MM.1S (cell line): Measurements from ENCODE around the gene CSRP2.

Experiments used
- DNase-seq: peaks from one replicate; pipeline ENCODE4 v3.0.0-alpha.2; 2015
- H2AFZ ChIP-seq: fragments of 300-600 bp; sonication (generic); 2 replicates; pipeline ENCODE4 v1.6.0; 2016; ENCODE audit warnings: antibody characterized with exemption, low read length
- H3F3A ChIP-seq: fragments of 300-600 bp; sonication (generic); 2 replicates; pipeline ENCODE4 v1.6.1; 2016; ENCODE audit warnings: mild to moderate bottlenecking, antibody characterized with exemption, low read length, moderate library complexity, mixed read lengths; ENCODE audit not compliant: insufficient read depth
- H3K27ac ChIP-seq: fragments of 300-600 bp; sonication (generic); 2 replicates; pipeline ENCODE4 v1.5.1; 2016; ENCODE audit warnings: mild to moderate bottlenecking, low read length
- H3K27me3 ChIP-seq: fragments of 300-600 bp; sonication (generic); replicated peaks from 2 replicates; pipeline ENCODE4 v1.6.0; 2016; ENCODE audit warnings: low read length; ENCODE audit not compliant: insufficient read depth
- H3K36me3 ChIP-seq: fragments of 300-600 bp; sonication (generic); replicated peaks from 2 replicates; pipeline ENCODE4 v1.6.1; 2016; ENCODE audit warnings: mild to moderate bottlenecking, low read length, mixed read lengths; ENCODE audit not compliant: insufficient read depth
- H3K4me1 ChIP-seq: fragments of 300-600 bp; sonication (generic); 2 replicates; pipeline ENCODE4 v1.6.1; 2016; ENCODE audit warnings: low read length, mixed read lengths
- H3K4me2 ChIP-seq: fragments of 300-600 bp; sonication (generic); 2 replicates; pipeline ENCODE4 v1.6.0; 2016; ENCODE audit warnings: low read depth, low read length
- H3K4me3 ChIP-seq: fragments of 300-600 bp; sonication (generic); 2 replicates; pipeline ENCODE4 v1.5.1; 2016; ENCODE audit warnings: low read length, mixed read lengths
- H3K79me2 ChIP-seq: fragments of 300-600 bp; sonication (generic); 2 replicates; pipeline ENCODE4 v1.6.1; 2016; ENCODE audit warnings: mixed run types, low read length, mixed read lengths
- H3K9ac ChIP-seq: fragments of 300-600 bp; sonication (generic); 2 replicates; pipeline ENCODE4 v1.6.1; 2016; ENCODE audit warnings: low read length, mixed read lengths
- H3K9me2 ChIP-seq: fragments of 300-600 bp; sonication (generic); replicated peaks from 2 replicates; pipeline ENCODE4 v1.6.1; 2016; ENCODE audit warnings: mild to moderate bottlenecking, low read length, mixed read lengths; ENCODE audit not compliant: insufficient read depth
- H3K9me3 ChIP-seq: fragments of 300-600 bp; sonication (generic); replicated peaks from 2 replicates; pipeline ENCODE4 v1.6.1; 2016; ENCODE audit warnings: mild to moderate bottlenecking, low read length, mixed read lengths; ENCODE audit not compliant: insufficient read depth
- H4K20me1 ChIP-seq: fragments of 300-600 bp; sonication (generic); 2 replicates; pipeline ENCODE4 v1.6.1; 2016; ENCODE audit warnings: mild to moderate bottlenecking, low read length, moderate library complexity, mixed read lengths; ENCODE audit not compliant: insufficient read depth
- EZH2 ChIP-seq: fragments of 300-600 bp; sonication (generic); optimal IDR thresholded peaks from 2 replicates; pipeline ENCODE3; 2017; ENCODE audit warnings: low read depth, mild to moderate bottlenecking, antibody characterized with exemption, low read length, mixed read lengths
- EZH2phosphoT487 ChIP-seq: fragments of 300-600 bp; sonication (generic); IDR thresholded peaks from 2 replicates; pipeline ENCODE4 v1.6.1; 2018; ENCODE audit warnings: antibody characterized with exemption, low read length
- TF ChIP-seq, protein P1 (sequence below): fragments of 300-600 bp; sonication (generic); IDR thresholded peaks from 2 replicates; pipeline ENCODE4 v1.5.1; 2016; ENCODE audit warnings: antibody characterized with exemption, low read length, mixed read lengths

CSRP2 gene

GRCh38 chr12:76880519-76881023 is 1.8 kb upstream of the CSRP2 start:
- Histone ChIP-seq H3K4me3 (no peak overlapping the region), H3K36me3 (no peaks in the 10 kb centered on the region), H3F3A (peaks cover 11% of the 10 kb centered on the region; the same call in 1 of the 2 replicates), H3K9me3 (no peaks in the 10 kb centered on the region), H3K79me2 (no peaks in the 10 kb centered on the region), H3K27ac (no peak overlapping the region), H3K27me3 (no peaks in the 10 kb centered on the region), H3K9ac (no peak overlapping the region), H3K4me1 (no peaks in the 10 kb centered on the region), H3K4me2 (no peak overlapping the region), H3K9me2 (no peaks in the 10 kb centered on the region), H2AFZ (no peak overlapping the region), H4K20me1 (no peaks in the 10 kb centered on the region)
- DNase-seq, result no peak
- TF ChIP-seq EZH2phosphoT487 (no peak), EZH2 (no peak)
- TF ChIP-seq, protein P1, sequence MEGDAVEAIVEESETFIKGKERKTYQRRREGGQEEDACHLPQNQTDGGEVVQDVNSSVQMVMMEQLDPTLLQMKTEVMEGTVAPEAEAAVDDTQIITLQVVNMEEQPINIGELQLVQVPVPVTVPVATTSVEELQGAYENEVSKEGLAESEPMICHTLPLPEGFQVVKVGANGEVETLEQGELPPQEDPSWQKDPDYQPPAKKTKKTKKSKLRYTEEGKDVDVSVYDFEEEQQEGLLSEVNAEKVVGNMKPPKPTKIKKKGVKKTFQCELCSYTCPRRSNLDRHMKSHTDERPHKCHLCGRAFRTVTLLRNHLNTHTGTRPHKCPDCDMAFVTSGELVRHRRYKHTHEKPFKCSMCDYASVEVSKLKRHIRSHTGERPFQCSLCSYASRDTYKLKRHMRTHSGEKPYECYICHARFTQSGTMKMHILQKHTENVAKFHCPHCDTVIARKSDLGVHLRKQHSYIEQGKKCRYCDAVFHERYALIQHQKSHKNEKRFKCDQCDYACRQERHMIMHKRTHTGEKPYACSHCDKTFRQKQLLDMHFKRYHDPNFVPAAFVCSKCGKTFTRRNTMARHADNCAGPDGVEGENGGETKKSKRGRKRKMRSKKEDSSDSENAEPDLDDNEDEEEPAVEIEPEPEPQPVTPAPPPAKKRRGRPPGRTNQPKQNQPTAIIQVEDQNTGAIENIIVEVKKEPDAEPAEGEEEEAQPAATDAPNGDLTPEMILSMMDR, result no peak

- Histone ChIP-seq H3K9ac (no peak overlapping the region), H3K4me1 (no peaks in the 10 kb centered on the region), H3K27ac (no peak overlapping the region), H4K20me1 (no peaks in the 10 kb centered on the region), H3K9me2 (no peaks in the 10 kb centered on the region), H3K9me3 (no peaks in the 10 kb centered on the region), H3K4me2 (peak overlapping the region; percentile 93; the same call in 1 of the 2 replicates), H2AFZ (peak overlapping the region; percentile 98), H3K36me3 (no peaks in the 10 kb centered on the region), H3F3A (peaks cover 11% of the 10 kb centered on the region; the same call in 1 of the 2 replicates), H3K79me2 (no peaks in the 10 kb centered on the region), H3K4me3 (peak overlapping the region; percentile 85), H3K27me3 (no peaks in the 10 kb centered on the region)
- TF ChIP-seq, protein P1, result no peak
- no peak for TF ChIP-seq EZH2
- DNase-seq, result no peak
Measured at GRCh38 chr12:76879710-76880518, 1.1 kb upstream of the CSRP2 start.

DNA sequence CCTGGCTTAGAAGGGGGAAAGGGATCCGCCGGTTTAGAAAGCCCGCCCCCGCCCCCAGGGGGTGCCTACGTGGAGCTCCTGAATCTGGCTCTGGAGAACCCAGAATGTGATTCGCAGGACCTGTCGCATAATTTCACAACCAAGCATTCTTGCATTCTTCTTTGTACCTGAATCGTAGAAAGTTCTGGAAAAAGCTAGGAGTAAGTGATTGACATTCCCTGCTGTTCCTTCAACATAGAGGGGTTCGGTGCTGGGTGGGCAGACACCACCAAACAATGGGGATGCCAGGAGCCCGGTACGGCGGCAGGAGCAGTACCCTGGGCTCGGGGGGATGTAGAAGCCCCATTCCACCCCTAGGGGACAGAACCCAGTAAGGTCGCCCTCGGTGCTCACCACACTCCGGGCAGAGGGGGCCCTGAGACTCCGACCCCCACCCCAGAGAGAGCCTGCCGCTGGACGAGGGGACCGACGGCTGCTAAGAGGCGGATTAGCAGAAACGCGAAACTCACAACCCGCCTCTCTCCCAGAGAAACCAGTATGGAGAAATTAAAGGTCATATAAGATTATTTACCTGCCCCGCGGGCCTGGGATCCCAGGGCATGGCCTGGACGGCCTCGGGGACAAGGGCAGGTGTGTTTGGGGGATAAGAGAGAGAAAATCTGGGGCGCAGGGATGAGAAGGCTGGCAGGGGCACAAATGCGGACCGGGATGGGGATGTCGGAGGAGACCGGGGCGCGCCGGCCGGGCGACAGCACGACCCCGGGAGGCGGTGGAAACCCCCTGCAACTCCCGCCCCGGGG is 520 bp downstream of the CSRP2 start:
- H3K4me2 ChIP-seq, result peak overlapping the region; percentile 93
- peak overlapping the region; percentile 98 for H2AFZ ChIP-seq
- no peaks in the 10 kb centered on the region for H4K20me1 ChIP-seq
- TF ChIP-seq, protein P1, result peak; percentile 31
- TF ChIP-seq EZH2phosphoT487, result no peak
- peak overlapping the region; percentile 85 for H3K4me3 ChIP-seq
- peak; percentile 17 for DNase-seq
- peak overlapping the region; percentile 44; the same call in 1 of the 2 replicates for H3K9ac ChIP-seq
- no peaks in the 10 kb centered on the region for H3K9me3 ChIP-seq
- peaks cover 11% of the 10 kb centered on the region; the same call in 1 of the 2 replicates for H3F3A ChIP-seq
- no peaks in the 10 kb centered on the region for H3K27me3 ChIP-seq
- H3K79me2 ChIP-seq, result no peaks in the 10 kb centered on the region
- H3K9me2 ChIP-seq, result no peaks in the 10 kb centered on the region
- H3K36me3 ChIP-seq, result no peaks in the 10 kb centered on the region
- H3K4me1 ChIP-seq, result no peaks in the 10 kb centered on the region
- H3K27ac ChIP-seq, result no peak overlapping the region
